COLO668 (cell line): ENCODE measurements around the gene MYMK.
A peak's percentile ranks its signal among the peaks of the same experiment; 100 is the strongest.

Source experiments
- DNase-seq: peaks from one replicate; lab custom pipeline; 2025; ENCODE audit not compliant: unreplicated experiment; lab: John Stamatoyannopoulos, UW

Gene MYMK

DNA sequence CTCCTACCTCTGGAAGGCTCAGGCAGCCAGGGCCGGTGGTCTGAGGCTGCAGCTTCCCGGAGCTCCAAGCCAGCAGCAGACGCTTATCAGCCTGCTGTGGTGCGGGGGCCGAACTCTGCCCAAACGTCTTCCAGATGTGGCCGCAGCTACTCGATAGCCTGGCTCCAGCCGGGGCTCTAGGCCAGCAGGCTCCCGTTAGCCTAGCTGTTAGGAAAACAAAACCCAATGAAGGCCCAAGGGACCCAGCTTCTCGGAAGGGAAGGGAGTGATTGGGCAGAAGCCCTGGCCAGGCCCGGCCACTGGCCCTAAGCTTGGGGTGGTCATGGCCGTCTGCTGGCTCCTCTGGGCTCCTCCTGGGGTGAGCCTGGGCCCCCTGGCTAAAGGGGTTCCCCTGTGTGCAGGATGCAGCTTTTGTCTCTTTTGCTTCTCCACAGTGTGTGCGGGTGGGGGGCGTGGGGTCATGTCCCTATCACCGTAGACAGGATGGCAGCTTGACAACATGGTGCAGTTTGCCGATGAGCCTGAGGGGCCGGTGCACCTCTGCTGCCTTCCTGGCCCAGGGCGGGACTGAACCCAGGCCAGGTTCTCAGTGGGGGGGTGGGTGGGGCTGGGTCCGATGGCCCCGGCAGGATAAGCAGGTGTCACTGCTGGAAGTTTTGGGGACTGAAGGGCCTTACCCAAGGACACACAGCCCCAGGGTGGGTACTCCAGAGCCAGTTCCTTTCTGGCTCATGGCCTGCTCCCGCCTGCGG is 18.7 kb downstream of the MYMK start:
- DNase-seq: no peak

DNA sequence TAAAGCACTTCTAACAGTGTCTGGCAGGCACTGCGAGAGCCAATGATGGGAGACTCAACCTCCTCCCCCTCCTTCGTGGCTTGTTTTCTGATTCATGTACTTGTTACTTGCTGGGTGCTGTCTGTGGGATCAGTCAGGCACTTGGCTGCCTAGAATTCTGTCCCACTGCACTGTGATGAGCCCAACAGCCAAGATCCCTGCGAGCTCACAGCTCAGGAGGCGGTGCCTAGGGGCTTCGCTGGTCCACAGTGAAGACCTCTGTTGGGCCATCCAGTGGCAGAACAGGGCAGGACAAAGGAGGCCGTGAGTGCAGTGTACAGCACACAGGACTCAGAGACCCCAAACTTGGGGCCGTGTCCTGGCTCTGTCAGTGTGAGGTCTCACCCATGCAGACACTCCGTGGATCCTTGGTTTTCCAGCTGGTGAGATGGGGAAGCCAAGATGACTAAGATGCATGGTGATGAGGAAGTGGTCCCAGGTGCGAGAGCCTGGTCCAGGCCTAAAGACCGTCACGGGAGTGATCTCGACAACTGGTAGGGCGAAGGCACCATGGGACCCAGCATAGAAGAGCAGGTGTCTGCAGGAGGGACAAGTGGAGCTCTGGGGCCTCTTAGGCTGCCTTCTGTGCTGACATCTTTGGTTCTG is 19.5 kb downstream of the MYMK start:
- no peak for DNase-seq

DNA sequence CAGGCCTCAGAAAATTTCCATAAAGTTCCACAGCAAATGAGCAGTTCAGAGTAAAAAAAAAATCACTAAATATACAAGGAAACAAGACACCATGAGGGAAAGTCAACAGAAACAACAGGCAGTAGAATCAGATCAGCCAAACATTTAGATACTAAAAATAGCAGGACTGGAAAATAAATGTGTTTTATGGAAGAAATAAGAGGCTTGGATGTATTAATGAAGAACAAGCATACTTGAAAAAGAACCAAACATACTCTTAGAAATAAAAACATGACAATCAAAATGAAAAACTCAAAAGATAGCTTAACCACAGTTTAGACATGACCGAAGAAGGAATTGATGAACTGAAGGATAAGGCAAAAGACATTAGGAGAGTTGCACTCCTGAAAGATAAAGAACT is 22.6 kb downstream of the MYMK start:
- no peak for DNase-seq

DNA sequence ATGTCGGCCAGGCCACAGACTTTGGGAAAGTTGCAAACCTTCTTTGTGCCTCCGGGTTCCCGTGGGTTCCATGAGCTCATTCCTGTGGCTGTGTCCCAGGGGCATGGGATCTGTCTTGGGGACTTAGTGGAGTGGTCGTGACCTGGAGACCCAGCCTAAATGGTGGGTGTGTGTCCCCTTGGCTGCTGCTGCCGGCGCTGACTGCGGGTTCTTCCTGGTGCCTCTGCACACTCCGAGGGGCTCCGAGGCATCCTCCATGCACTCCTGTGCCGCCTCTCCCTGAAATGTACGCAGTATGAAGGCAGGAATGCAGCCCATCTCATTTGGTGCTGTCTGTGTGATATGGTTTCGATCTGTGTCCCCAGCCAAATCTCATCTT is 24.9 kb downstream of the MYMK start:
- no peak for DNase-seq

DNA sequence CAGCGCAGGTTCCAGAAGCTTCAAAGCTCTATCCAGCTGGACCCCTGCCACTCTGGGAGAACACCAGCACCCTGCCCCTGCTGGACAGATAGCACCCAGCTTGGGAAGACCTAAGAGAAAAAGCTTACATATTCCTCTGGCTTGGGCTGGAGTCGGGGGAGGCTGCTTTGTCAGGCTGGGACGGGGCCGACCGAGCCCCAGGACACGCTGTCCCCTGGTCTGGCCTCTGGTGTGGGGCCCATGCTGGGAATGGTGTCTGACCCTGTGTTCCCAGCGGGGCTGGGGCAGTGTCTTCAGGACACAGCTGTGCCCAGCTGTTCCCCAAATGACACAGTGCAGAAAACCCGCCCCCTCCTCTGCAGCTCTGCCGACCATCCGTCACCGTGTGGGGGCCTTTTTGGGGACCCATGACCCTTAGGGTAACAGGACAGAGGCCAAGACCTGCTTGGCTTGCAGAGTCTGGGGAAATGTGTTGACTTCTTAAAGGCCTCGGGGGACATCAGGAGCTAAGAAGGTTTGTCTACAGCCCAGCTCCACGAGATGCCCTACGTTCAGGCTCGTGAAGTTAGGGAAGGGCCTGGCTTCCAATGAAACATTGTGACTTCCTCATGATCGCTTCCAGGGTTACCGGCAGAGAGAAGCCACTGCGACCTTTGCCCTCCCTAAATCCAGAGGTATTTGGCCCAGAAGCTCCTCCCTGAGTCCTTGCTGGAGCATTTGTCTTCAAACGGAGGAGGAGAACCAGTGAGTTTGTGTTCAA is 25.4 kb downstream of the MYMK start:
- no peak for DNase-seq

DNA sequence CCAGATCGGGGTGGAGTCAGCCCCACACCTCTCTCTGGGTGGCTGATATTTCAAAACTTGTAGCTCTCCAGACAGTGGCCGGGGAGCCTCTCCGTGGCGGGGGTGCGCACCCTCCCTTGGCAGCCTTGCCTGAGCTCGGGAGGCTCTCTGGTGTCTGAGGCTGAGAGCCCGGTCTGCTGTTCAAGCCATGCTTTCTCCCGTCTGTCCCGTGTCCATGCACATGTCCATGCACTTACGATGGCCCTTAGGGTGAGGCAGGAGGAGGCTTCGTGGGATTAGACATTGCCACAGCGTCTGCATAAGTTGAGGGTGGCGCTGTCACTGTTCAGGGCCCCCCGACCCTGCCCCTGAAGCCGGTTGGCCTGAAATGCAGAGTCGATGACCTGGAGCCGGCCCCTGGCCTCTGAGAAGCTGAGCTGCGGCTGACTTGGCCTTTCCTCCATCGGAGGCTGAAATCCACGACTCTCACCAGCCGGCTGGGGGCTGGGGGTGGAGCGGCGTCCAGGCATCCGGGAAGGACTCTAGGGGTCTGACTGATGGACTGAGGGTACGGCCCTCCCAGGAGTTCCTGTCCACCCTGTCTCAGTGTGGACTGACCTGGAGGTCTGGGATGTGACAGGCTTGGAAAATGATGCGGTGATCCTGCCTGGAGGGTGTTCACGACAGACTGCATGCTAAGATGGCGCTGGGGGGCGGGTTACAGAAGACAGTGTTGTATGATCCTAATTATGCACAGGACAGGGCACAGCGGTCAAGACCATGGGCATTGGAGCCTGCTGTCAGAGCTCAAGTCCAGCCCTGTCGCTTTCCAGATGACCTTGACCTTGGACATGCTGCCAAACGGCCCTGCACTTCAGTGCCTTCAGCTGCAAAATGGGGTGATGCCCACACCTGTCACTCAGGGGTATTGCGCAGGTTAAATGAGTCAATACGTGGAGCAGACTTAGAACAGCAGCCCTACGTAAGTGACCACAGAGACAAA is 27.6 kb downstream of the MYMK start:
- DNase-seq: no peak

DNA sequence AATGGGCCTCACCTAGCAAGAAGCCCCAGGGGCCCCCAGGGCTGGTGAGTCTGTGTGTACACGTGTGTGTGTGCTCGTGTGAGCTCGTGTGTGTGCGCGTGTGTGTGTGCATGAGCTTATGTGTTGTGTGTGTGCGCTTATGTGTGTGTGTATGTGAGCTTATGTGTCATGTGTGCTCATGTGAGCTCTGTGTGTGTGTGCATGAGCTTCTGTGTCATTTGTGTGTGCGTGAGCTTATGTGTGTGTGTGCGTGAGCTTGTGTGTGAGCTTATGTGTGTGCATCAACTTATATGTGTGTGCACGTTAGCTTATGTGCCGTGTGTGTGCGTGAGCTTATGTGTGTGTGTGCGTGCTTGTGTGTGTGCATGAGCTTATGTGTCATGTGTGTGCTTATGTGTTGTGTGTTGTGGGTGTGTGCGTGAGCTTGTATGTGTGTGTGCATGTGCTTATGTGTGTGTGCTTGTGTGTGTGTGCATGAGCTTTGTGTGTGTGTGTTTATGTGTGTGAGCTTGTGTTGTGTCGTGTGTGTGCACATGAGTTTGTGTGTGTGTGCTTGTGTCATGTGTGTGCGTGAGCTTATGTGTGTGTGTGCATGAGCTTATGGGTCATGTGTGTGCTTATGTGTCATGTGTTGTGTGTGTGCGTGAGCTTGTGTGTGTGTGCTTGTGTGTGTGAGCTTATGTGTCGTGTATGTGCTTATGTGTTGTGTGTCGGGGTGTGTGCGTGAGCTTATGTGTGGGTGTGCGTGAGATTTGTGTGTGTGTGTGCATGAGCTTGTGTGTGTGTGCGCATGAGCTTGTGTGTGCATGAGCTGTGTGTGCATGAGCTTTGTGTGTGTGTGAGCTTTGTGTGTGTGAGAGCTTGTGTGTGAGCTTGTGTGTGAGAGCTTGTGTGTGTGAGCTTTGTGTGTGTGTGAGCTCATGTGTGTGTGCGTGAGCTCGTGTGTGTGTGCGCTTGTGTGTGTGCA is 29.1 kb downstream of the MYMK start:
- DNase-seq: no peak

DNA sequence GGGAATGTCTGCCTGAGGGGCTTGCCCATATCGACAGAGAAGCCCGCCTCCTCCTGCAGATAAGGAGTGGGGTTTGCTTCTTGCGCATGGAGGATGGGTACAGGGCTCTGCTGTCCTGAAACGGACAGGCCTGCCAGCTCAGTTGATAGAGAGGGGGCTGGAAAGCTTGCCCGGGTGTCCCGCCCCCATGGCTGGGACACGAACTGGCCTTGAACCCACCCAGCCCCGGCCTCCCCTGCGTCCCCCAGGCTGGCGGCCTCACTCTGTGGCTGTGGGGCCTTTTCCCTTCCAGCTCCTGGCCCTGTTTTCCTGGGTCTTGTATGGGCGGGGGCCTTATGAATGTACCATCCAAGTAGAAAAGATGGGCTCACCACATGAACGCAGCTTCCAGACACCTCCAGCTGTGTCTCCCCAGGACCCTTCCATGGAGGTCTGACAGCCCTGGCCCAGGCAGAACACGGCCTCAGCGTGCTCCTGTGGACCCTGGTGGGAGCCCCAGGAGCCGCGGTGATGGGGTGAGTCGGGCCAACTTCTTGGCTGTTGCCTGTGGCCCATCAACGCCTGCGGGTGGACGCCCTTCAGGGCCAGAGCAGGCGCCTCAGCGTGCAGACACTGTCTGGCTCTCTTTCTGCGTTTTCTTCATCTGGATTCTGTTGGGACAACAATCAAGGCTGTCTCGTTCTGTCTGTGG is 30.0 kb downstream of the MYMK start:
- no peak for DNase-seq

DNA sequence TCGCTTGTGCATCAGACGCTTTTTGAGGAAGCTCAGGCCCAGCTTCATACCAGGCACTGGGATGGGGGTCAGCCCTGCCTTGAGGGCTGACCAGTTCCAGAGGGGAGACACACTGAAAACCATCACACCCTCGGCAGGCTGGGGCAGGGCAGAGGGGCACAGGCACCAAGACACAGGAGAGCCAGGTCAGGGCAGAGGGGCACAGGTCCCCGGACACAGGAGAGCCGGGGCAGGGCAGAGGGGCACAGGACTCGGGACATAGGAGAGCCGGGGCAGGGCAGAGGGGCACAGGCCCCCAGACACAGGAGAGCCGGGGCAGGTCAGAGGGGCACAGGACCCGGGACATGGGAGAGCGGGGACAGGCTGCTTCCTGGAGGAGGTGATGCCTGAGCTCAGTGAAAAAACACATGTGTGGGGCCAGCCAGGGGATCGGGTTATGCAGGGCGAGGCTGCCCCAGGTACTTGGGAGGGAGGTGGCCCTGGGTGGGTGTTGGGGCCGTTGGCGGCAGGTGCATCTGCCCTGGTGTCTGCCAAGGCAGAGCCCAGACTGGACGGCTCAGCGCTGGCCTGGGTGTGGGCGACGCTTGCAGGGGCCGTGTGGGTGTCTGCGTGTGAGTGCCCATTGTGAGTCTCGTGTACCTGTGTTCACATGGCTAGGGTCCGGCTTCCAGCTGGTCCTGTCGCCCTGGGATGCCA is 30.8 kb downstream of the MYMK start:
- DNase-seq: peak; percentile 26

DNA sequence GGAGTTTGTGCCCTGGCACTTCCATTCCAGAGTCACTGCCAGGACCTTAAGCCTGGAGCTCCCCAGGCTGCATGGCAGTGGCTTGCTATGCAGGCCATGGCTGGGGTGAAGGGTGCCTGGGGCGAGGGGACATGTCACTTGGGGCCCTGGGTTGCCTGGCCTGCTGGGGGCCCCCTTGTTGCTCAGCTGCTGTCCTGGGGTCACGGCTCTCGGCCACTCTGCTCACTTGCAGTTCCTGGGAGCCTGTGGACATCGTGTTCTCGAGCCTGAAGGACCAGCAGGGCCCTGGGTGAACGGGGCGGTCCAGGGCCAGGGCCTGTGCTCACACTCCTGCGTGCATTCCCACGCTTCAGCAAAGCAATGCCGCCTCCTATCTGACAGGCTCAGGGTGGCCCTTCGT is 31.3 kb downstream of the MYMK start:
- no peak for DNase-seq

DNA sequence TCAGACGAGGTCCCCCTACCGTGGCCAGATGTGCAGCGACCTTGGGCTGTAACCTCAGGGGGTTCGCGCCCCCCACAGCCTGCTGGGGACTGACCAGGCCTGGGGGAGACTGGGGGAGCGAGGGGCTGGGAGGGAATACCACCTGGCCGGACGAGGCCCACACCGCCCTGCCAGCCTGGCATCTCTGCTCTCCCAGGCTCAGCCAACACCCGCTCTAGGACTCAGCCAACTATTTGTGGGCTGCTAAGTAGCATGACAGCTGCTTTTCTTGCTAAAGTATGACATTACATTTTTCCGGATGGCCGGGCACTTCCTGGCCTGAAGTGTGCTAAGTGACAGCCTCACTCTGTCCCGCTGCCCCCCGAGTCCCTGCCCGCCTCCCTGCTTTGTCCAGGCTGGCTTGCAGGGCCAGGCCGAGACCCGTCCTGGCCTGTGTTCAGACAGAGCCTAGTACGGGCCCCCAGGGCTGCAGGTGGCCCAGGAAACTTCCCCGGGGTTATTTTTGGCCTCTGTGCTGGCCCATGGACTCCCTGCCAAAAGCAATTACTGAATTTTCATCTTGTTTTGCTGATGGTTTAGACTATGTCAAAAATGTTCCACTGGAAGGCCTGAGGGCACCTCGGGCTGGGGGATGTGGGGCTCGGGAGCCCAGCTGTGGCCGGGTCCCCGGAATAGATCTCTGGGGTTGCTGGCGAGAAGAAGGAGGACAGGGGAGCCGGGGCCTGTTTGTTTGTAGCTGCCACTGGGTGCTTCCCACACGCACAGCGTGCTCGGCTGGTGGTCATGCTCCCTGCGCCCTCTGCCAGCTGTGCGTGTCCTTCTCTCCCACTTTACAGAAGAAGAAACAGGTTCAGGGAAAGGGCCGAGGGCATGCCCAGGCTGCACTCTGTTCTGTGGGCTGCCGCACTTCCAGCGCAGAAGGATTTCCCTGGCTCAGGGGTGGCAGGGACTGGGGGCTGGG is 32.4 kb downstream of the MYMK start:
- DNase-seq: no peak

DNA sequence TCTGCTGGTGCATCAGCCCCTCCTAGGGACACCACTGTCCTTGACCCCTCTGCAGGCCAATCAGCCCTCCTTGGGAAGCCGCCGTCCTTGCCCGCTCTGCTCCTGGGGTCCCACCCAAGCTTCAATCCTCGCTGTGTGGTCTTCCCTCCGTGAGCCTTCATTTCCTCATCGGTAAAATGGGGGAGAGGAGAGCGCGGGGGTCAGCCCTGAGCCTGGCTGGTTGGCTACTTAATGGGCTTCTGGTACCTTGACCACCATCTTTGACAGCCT is 33.2 kb downstream of the MYMK start:
- DNase-seq: no peak

DNA sequence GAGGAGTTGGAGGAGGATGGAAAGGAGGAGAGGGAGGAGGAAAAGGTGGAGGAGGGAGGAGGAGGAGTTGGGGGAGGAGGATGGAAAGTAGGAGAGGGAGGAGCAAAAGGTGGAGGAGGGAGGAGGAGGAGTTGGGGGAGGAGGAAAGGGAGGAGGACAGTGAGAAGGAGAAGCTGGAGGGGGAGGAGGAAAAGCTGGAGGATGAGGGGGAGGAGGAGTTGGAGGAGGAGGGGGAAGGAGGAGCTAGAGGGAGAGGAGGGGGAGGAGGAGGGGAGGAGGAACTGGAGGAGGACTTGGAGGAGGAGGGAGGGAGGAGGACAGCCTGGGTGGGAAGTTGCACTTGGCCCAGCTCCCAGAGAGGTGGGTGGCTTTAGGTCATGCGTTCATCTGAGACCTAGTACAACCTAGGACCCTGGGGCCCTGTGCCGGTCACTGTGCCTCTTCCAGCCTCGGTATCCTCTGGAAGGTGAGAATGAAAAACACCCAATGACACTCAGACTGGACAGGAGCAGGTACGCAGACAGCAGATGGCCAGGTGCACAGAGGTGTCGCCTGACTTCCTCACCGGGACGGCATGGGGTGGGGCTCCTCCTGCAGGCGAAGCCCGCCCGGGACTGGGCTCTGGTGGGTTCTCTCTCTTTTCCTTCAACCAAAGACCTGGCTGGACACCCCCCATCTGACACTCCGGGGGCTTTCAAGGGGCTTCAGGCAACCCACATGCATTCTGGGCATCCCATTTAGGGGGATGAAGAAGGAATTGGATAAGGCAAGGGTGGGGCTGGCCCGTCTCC is 33.7 kb downstream of the MYMK start:
- DNase-seq: peak; percentile 37

DNA sequence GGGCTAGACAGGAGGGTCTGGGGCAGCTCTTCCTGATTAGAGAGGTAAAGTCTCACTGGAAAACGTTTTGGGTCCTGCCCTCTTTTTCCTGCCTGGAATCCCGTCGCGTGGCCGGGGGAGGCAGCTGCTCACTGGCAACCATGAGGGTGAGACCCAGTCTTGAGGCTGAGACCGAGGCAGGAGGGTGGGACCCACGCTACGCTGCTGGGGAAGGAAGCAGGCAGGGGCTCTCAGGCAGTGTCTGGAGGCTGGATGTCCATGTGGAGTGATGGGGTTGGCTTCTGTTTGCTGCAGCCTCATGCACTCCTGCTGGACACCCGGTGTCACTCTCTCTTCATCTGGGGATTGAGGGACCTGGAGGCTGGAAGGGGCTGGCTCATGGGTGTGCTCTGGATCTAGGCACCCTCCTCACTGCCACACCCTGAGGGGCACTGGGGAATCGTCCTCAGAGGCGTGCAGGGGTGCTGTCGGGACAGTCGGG is 34.5 kb downstream of the MYMK start:
- DNase-seq: no peak

DNA sequence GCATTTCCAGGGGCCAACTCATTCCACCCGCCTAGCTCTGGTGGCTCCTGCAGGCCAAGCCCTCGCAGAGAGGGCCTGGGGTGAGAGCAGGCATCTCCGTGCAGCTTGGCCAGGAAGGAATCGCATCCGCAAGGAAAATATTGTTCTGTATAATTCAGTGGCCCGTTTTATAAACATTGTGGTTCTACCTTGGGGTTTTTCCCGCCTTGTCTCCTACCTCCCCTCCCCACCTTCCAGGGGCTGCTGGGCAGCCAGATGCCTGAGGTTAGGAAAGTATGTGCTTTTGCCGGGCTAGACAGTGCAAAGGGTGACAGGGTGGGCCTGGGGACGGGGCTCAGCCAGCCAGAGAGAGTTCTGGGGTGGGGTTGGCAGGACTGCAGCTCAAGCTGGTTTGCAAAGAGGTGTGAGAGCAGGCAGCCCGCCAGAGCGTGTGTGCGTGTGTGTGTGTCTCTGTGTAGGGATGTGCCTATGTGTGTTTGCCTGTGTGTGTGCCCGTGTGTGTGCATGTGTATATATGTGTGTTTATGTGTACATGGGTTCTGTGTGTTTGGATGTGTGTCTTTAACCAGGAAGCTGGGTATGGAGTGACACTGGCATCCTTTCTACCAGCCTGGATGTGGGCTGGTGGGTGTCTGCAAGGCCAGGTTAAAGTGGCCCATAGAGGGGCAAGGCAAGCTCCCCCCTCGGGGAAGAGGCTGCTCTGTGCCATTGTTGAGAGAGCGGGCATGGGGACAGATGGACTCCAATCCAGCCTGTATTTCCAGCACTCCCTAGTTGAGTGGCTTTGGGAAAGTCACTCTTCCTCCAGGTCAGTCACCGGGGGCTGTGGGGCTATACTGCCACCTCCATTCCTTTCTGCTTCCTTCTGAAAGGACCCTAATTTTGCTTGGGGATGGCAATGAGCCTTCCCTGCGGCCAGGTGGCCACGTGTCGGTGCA is 35.2 kb downstream of the MYMK start:
- no peak for DNase-seq
